ENCODE results near the gene FEZ2. TPM values are rescaled to one million over a fixed set of nuclear protein-coding genes. Genes with fewer than 3 reads are reported as not detected.

FEZ2 gene
- polyA plus RNA-seq, 1 experiment, result 38.3 TPM

DNA sequence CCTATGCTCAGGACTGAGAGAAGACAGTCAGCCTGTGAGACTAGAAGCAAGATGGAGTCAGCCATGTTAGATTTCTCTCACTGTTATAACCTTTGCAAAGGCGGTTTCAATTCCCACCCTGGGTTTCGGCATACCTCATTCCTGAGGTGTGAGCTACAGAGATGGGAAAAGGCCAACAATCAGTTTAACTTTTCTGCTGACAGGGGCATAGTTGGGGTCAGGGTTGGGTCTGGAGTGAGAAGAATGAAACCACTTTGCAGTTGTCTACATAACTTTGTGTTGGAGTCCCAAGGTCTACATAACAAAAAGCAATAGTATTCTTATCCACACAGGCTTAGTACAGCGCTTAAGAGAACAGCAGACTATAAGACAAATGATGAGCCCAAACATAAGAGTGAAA is 28.1 kb upstream of the FEZ2 start:
- ChIA-PET POLR2A (no interaction called here), CTCF (interaction anchor here (1.7 kb wide), 1 partner anchor 38 kb away, joined by 4 read pairs; no protein-coding TSS in a partner anchor)
- Histone ChIP-seq H3K4me3 (ENCODE audit: low read depth, low read length) (no peak overlapping the region), H3K36me3 (ENCODE audit: control insufficient read depth, insufficient read depth, low read length) (no peaks in the 10 kb centered on the region), H3K27me3 (ENCODE audit: control insufficient read depth, insufficient read depth, low read length) (no peaks in the 10 kb centered on the region)
- no peak for TF ChIP-seq CTCF (IDR thresholded peaks at IDR 0.05; ENCODE audit: insufficient read depth, low read depth, low read length)
- DNase-seq (ENCODE audit: low read depth), result no peak

DNA sequence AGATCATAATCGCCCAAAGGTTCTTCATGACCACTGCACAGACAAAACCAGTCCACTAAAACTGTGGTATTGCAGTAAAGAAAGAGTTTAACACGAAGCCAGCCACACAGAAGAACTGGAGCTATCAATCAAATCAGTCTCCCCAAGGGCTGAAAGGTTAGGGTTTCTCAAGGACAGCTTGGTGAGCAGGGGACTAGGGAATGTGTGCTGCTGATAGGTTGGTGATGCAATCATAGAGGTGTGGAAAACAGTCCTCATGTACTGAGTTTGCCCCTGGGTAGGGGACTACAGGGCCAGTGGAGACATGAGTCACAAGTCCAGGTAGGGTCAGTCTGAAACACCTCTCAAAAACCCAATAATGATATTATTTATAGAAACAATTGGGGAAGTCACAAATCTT is 27.3 kb upstream of the FEZ2 start:
- DNase-seq (ENCODE audit: low read depth), result no peak
- TF ChIP-seq CTCF (IDR thresholded peaks at IDR 0.05; ENCODE audit: insufficient read depth, low read depth, low read length), result no peak
- no peak overlapping the region for H3K4me3 ChIP-seq (ENCODE audit: low read depth, low read length)
- no peaks in the 10 kb centered on the region for H3K36me3 ChIP-seq (ENCODE audit: control insufficient read depth, insufficient read depth, low read length)
- ChIA-PET POLR2A (no interaction called here), CTCF (no interaction called here)
- no peaks in the 10 kb centered on the region for H3K27me3 ChIP-seq (ENCODE audit: control insufficient read depth, insufficient read depth, low read length)

DNA sequence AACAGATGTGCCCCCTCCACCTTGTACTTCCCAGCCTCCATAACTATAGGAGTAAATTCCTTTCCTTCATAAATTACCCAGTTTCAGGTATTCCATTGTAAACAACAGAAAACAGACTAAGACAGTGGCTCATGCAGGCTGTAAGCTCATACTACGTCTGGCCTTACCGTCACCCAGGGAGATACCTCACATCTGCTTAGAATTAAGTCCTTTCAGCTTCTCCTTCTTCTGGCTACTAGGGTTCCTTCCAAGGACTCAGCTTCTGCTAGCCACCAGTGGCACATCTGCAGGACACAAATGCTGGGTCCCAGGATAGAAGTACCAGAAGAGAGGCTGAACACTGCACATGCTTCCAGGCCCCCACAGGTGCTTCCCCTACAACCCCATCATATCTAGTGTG is 22.4 kb upstream of the FEZ2 start:
- Histone ChIP-seq H3K4me3 (ENCODE audit: low read depth, low read length) (no peak overlapping the region), H3K27me3 (ENCODE audit: control insufficient read depth, insufficient read depth, low read length) (no peaks in the 10 kb centered on the region), H3K36me3 (ENCODE audit: control insufficient read depth, insufficient read depth, low read length) (no peaks in the 10 kb centered on the region)
- no peak for DNase-seq (ENCODE audit: low read depth)
- POLR2A ChIA-PET, result no interaction called here
- CTCF ChIA-PET, result interaction anchor here (0.8 to 1.6 kb wide), 2 partner anchors 13 to 28 kb away, joined by 3 read pairs; no protein-coding TSS in a partner anchor
- TF ChIP-seq CTCF (IDR thresholded peaks at IDR 0.05; ENCODE audit: insufficient read depth, low read depth, low read length), result no peak

GRCh38 chr2:36618381-36618780 is 20.4 kb upstream of the FEZ2 start:
- no peak for DNase-seq (ENCODE audit: low read depth)
- ChIA-PET CTCF (no interaction called here), POLR2A (no interaction called here)
- H3K27me3 ChIP-seq (ENCODE audit: control insufficient read depth, insufficient read depth, low read length), result no peaks in the 10 kb centered on the region
- no peak for TF ChIP-seq CTCF (IDR thresholded peaks at IDR 0.05; ENCODE audit: insufficient read depth, low read depth, low read length)
- H3K36me3 ChIP-seq (ENCODE audit: control insufficient read depth, insufficient read depth, low read length), result no peaks in the 10 kb centered on the region
- no peak overlapping the region for H3K4me3 ChIP-seq (ENCODE audit: low read depth, low read length)

DNA sequence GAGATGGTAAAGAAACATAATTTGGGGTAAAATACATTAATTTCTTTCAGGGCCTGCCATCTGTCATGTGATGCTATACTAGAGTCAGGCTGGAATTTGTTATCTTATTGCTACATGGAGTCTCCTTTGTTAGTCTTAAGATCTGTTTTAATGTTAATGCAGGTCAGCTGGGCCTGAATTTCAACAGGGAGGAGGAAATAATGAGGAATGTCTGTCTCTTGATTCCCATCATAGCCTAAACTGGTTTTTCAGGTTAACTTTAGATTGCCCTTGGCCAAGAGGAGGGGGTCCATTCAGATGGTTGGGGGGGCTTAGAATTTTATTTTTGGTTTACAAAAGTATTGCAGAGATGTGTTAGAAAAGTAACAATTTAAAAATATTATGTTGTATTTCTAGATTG is 19.0 kb upstream of the FEZ2 start:
- Histone ChIP-seq H3K27me3 (ENCODE audit: control insufficient read depth, insufficient read depth, low read length) (no peaks in the 10 kb centered on the region), H3K4me3 (ENCODE audit: low read depth, low read length) (no peak overlapping the region), H3K36me3 (ENCODE audit: control insufficient read depth, insufficient read depth, low read length) (no peaks in the 10 kb centered on the region)
- ChIA-PET POLR2A (no interaction called here), CTCF (no interaction called here)
- no peak for DNase-seq (ENCODE audit: low read depth)
- no peak for TF ChIP-seq CTCF (IDR thresholded peaks at IDR 0.05; ENCODE audit: insufficient read depth, low read depth, low read length)
